ENCODE data around the gene ATP8B4.

GRCh38 chr15:49877117-49877872 lies 241.7 kb downstream of the ATP8B4 start:
- TF ChIP-seq CTCF (IDR thresholded peaks at IDR 0.05): no peak
- no peak for TF ChIP-seq POLR2A (IDR thresholded peaks at IDR 0.05)

All from right lobe of liver (tissue), 4 donors.